Measurements from ENCODE around the gene SLMAP. TPM values are rescaled to one million over a fixed set of nuclear protein-coding genes. Genes with fewer than 3 reads are reported as not detected.

Gene SLMAP
- total RNA-seq (2022; extraction: Qiagen RNA extraction), result 17.4 to 22.7 TPM (median 21.8 TPM) in 5 replicates

GRCh38 chr3:57755741-57756527 is at the start of gene SLMAP:
SLMAP (plus strand) TSS chr3:57756309; CDS start chr3:57757652, 1,343 bp downstream.

Other genes with a start within 250 kb of the SLMAP start
- gene DNAH12, start 212.0 kb upstream of the SLMAP start, total RNA-seq (2022; extraction: Qiagen RNA extraction), result 0.08 to 0.16 TPM (median 0.08 TPM) in 4 of 5 replicates, not detected in the other
- gene PDE12, start 200.0 kb upstream of the SLMAP start, total RNA-seq (2022; extraction: Qiagen RNA extraction), result 13.8 to 16.2 TPM (median 15.3 TPM) in 5 replicates
- gene ARF4, start 159.0 kb upstream of the SLMAP start, total RNA-seq (2022; extraction: Qiagen RNA extraction), result 151 to 171 TPM (median 160 TPM) in 5 replicates
- 5.9 to 9.9 TPM (median 7.1 TPM) in 5 replicates for gene DENND6A, start 63.2 kb upstream of the SLMAP start, total RNA-seq (2022; extraction: Qiagen RNA extraction)

Measured in A549 treated with AZD2906 at 1 μM for 4 hours (cell line).